Pancreas (tissue), 10 donors: ENCODE results near the gene HIVEP3. TPM values are rescaled to one million over a fixed set of nuclear protein-coding genes. Genes with fewer than 3 reads are reported as not detected.

Experiments used
- ATAC-seq, 4 donors: fragments of 200-7000 bp; cut with Tn5 transposase; one replicate each; pipeline versions ENCODE4 v1.8.0 to v1.9.1; 2020; ENCODE audit warnings: mild to moderate bottlenecking in 4 of 4, moderate library complexity in 4 of 4
- DNase-seq, 6 donors: peaks; one replicate each; pipeline ENCODE4 v3.0.0-alpha.2; 2020
- FAIRE-seq: peaks from 2 replicates; lab custom pipeline; 2012; peaks lifted over from hg19 to GRCh38; lab: Jason Lieb, UNC
- H3K27ac ChIP-seq, 4 donors: fragments of 200-600 bp; sonication (generic); 1 replicate in 3 of 4; 2 replicates in 1 of 4; pipeline versions ENCODE4 v1.5.0 to v1.8.0; 2020
- H3K27me3 ChIP-seq, 4 donors: fragments of 200-600 bp; one replicate each; pipeline ENCODE4 v1.8.0; 2021
- H3K36me3 ChIP-seq, 3 donors: fragments of 200-600 bp; sonication (generic) in 1 of 3; one replicate each; pipeline versions ENCODE4 v1.5.0 to v1.8.0; 2020 to 2021
- H3K4me1 ChIP-seq, 3 donors: fragments of 200-600 bp; one replicate each; pipeline ENCODE4 v1.8.0; 2021
- H3K4me3 ChIP-seq, 4 donors: fragments of 200-600 bp; sonication (generic) in 2 of 4; one replicate each; pipeline versions ENCODE4 v1.5.0 to v1.8.0; 2020 to 2021
- H3K9me3 ChIP-seq, 4 donors: fragments of 200-600 bp; one replicate each; pipeline ENCODE4 v1.8.0; 2021
- WGBS, 2 donors: extraction: QIAGEN DNeasy Blood & Tissue Kit; methylation state at CpG; one replicate each; pipeline ENCODE4 v1.1.7; 2013; 5-methylcytosine and 5-hydroxymethylcytosine counted together
- intact Hi-C, 3 donors: fragments of 100-400 bp; cut with DNase I; formaldehyde crosslinking; loops; one replicate each; pipeline versions ENCODE4 v1.11.1 to v1.14.2; 2022
- polyA plus RNA-seq, 2 donors: library from polyadenylated mRNA; stranded (reverse); fragments of 200-250 nt; gene quantifications; one replicate each; pipeline ENCODE4 v1.2.3, GENCODE V29; 2013
- total RNA-seq, 6 donors: library from RNA; stranded (reverse); fragmentation: NEBNext Ultra II Directional in 4 of 6; extraction: Animal tissue kit (Norgen Biotek cat#: 25700) in 4 of 6; gene quantifications; one replicate each; pipeline versions ENCODE4 v1.2.1 to v1.2.4, GENCODE V29; 2021 to 2023
- TF ChIP-seq, protein P1 (sequence below), 4 donors: fragments of 200-600 bp; sonication (generic) in 3 of 4; IDR thresholded peaks; one replicate each; pipeline versions ENCODE4 v1.5.0 to v1.8.0; 2021; ENCODE audit warnings: antibody characterized with exemption in 4 of 4
- donor health status: healthy with polysubstance abuse.
- donor health status: DM: no; HTN: no; CAD: no; lungs with moderate emphysema.
- donor health status: DM: no; HTN: no; CAD: no.
- donor health status: control.
- donor health status: control.
- donor health status: Bipolar disorder and iron deficiency.
- donor health status: DM: yes; HTN: yes; CAD: no.
- donor health status: DM: no; HTN: no; CAD: no.
- donor health status: DM: no; HTN: no; CAD: no.
- donor health status: DM: yes; HTN: yes; CAD: no.

Gene HIVEP3
- total and polyA plus RNA-seq, 8 donors = 2.7 to 5.0 (median 3.1) TPM

DNA sequence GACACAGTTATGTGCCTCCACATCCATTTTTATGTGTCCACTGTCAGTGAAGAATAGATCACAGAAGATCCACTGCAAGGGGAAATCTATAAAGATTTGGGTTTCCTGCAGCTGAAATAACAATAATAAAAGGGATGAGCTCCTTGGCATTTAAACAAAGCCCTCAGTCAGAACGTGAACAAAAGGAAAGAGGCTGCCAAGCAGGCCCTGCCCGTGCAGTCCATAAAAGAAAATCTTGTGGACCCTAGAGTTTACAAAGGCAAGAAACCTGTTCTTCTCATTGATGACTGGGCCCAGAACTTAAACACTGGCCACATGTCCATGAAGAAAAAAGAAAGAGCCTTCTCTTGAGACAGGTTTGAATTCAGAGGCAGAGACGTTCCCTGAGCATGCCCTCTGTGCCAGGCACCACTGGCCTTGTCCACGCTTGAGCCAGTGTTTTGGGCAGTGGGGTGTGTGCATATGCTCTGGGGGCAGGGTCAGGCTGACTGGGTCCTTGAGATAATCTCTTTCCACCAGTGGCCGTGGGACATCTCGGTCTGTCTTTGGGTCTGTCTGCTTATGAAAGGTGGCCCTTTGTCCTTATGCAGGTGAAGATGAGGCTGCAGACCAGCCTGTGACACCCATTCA lies 142.7 kb downstream of the HIVEP3 start:
- Histone ChIP-seq H3K4me3 (no peak overlapping the region), H3K27me3 (no peaks in the 10 kb centered on the region), H3K4me1 (peaks cover 12 to 31% (median 23%) of the 10 kb centered on the region in 3 donors), H3K36me3 (no peaks in the 10 kb centered on the region), H3K27ac (peak overlapping the region; percentile 10 to 70 (median 54)), H3K9me3 (no peaks in the 10 kb centered on the region)
- ATAC-seq = no peak
- intact Hi-C loops = no loop called here
- no peak for FAIRE-seq
- DNase-seq = no peak
- TF ChIP-seq, protein P1, sequence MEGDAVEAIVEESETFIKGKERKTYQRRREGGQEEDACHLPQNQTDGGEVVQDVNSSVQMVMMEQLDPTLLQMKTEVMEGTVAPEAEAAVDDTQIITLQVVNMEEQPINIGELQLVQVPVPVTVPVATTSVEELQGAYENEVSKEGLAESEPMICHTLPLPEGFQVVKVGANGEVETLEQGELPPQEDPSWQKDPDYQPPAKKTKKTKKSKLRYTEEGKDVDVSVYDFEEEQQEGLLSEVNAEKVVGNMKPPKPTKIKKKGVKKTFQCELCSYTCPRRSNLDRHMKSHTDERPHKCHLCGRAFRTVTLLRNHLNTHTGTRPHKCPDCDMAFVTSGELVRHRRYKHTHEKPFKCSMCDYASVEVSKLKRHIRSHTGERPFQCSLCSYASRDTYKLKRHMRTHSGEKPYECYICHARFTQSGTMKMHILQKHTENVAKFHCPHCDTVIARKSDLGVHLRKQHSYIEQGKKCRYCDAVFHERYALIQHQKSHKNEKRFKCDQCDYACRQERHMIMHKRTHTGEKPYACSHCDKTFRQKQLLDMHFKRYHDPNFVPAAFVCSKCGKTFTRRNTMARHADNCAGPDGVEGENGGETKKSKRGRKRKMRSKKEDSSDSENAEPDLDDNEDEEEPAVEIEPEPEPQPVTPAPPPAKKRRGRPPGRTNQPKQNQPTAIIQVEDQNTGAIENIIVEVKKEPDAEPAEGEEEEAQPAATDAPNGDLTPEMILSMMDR (IDR thresholded peaks at IDR 0.05) = no peak
- WGBS, 2 donors = 47 to 53% methylated on average over 6 of the region's 6 CpGs

DNA sequence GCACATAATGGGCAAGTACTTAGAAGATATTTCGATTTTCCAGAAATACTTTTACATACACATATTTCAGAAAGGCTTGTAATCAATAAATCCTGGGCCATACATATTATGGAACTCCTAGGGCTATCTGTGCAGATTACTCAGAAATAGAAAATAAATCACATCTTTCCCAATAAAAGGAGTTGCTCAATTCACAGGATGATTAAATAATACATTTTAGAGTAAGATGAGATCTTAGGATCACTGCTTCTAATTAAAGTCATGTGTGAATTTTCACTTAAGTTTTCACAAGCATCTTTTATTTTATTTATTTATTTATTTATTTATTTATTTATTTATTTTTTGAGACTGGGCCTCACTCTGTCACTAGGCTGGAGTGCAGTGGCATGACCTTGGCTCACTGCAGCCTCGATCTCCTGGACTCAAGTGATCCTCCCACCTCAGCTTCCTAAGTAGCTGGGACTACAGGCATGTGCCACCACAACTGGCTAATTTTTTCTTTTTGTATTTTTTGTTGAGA lies 144.2 kb downstream of the HIVEP3 start:
- ATAC-seq = no peak
- Histone ChIP-seq H3K4me1 (peaks cover 12 to 31% (median 23%) of the 10 kb centered on the region in 3 donors), H3K9me3 (no peaks in the 10 kb centered on the region), H3K36me3 (no peaks in the 10 kb centered on the region), H3K4me3 (no peak overlapping the region), H3K27ac (no peak overlapping the region), H3K27me3 (no peaks in the 10 kb centered on the region)
- WGBS, 2 donors = 70 to 71% methylated on average over 2 of the region's 2 CpGs
- intact Hi-C loops = no loop called here
- FAIRE-seq = no peak
- TF ChIP-seq, protein P1 (IDR thresholded peaks at IDR 0.05) = no peak
- no peak for DNase-seq

DNA sequence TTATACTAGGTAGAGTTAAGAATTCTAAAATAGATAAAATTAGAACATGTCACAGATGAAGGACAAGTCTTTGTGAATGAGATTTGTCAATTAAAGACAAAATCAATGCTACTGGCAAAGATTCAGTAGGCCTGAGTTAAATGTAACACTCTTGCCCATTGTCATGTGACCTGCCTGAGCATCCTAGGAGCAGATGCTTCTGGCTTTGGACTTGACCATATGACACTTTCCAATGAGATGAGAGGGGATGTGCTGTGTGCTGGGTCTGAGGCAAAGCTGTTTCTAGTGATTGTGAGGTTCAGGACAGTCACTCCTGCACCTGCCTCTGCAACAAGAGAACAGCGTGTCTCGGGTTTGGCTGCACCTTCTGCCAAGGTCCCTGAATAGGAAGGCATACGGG lies 144.9 kb downstream of the HIVEP3 start:
- H3K4me3 ChIP-seq = no peak overlapping the region
- H3K27me3 ChIP-seq = no peaks in the 10 kb centered on the region
- intact Hi-C loops = no loop called here
- peaks cover 12 to 31% (median 23%) of the 10 kb centered on the region in 3 donors for H3K4me1 ChIP-seq
- H3K36me3 ChIP-seq = no peaks in the 10 kb centered on the region
- TF ChIP-seq, protein P1 (IDR thresholded peaks at IDR 0.05) = no peak
- no peak for ATAC-seq
- WGBS, 2 donors = 60 to 82% methylated on average over 3 of the region's 3 CpGs
- no peak for FAIRE-seq
- no peak for DNase-seq
- no peak overlapping the region for H3K27ac ChIP-seq
- no peaks in the 10 kb centered on the region for H3K9me3 ChIP-seq

DNA sequence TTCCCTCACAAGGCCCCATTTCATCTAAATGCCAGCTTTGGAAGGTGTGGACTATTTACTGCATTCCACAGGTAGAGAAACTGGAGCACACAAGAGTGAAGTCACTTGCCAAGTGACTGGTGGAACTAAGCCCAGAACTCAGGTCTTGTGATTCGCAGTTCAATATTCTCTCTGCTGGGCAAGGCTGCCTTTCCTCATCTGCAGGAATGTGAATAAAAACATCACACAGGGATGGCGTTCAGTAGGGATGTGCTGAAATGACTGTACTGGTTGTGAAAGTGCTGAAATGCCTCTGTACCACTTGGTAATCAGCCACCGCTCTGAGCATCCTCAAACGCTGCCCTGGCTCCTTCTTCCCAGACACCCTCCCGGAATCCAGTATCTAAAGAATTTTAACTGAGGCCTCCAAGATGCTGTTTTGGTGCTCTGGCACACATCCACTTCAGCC lies 145.6 kb downstream of the HIVEP3 start:
- no peak for FAIRE-seq
- Histone ChIP-seq H3K4me3 (no peak overlapping the region), H3K27ac (peak overlapping the region in 2 of 4 donors; percentile 50 to 57), H3K4me1 (peaks cover 10 to 30% (median 18%) of the 10 kb centered on the region in 3 donors), H3K36me3 (no peaks in the 10 kb centered on the region), H3K27me3 (no peaks in the 10 kb centered on the region), H3K9me3 (no peaks in the 10 kb centered on the region)
- peak; percentile 44 to 65 (median 60) for ATAC-seq
- TF ChIP-seq, protein P1 (IDR thresholded peaks at IDR 0.05) = no peak
- WGBS, 2 donors = 49 to 55% methylated on average over 5 of the region's 5 CpGs
- intact Hi-C loops = no loop called here
- peak in 4 of 6 donors; percentile 34 to 72 (median 70) for DNase-seq

DNA sequence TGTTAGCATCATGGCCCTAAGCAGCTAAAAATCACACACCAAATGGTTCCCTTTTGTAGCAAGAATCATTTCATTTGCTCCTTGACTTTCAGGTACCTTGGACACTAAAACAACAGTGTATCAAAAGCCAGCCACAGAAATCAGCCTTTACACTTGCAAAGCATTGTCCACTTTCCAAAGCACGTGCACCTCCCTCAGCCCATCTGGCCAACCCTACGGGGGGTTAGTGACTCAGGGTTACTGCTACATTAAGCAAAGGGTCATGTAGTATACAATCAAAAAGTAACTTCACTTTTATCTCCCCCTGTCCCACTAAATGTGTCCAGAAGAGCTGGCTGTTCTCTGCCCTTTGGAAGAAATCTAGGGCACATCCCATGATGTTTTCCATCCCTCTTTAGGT lies 149.7 kb downstream of the HIVEP3 start:
- H3K4me1 ChIP-seq = peaks cover 0 to 9% (median 0%) of the 10 kb centered on the region in 3 donors
- H3K4me3 ChIP-seq = no peak overlapping the region
- no peaks in the 10 kb centered on the region for H3K36me3 ChIP-seq
- no peak for DNase-seq
- 93% methylated on average over 2 of the region's 2 CpGs for WGBS, 2 donors
- H3K27me3 ChIP-seq = no peaks in the 10 kb centered on the region
- intact Hi-C loops = no loop called here
- no peaks in the 10 kb centered on the region for H3K9me3 ChIP-seq
- no peak for FAIRE-seq
- no peak overlapping the region for H3K27ac ChIP-seq
- no peak for ATAC-seq
- TF ChIP-seq, protein P1 (IDR thresholded peaks at IDR 0.05) = no peak
